Endothelial cell of umbilical vein (primary cell): Measurements from ENCODE around the gene TRIM49C.
"Not testable (repeated sequence)": the region's sequence is repeated elsewhere in the genome, so short reads cannot be mapped to it uniquely, and the experiment has no call there.

Experiments
- CTCF ChIP-seq, 2 donors: IDR thresholded peaks; 1 replicate in 1 of 2; 2 replicates in 1 of 2; pipeline ENCODE4 v1.5.1; 2011; ENCODE audit warnings: low read length in 2 of 2, mild to moderate bottlenecking in 2 of 2, moderate library complexity in 2 of 2, control low read depth in 1 of 2, inconsistent platforms in 1 of 2, low read depth in 1 of 2; ENCODE audit not compliant: insufficient read depth in 1 of 2; ENCODE audit errors: extremely low read depth in 1 of 2
- EZH2 ChIP-seq: IDR thresholded peaks from 2 replicates; pipeline ENCODE4 v1.6.1; 2012; ENCODE audit warnings: borderline replicate concordance, low read depth, mild to moderate bottlenecking, moderate library complexity, low read length, inconsistent platforms; ENCODE audit not compliant: severe bottlenecking
- POLR2A ChIP-seq: IDR thresholded peaks from 2 replicates; pipeline ENCODE4 v1.6.1; 2012; ENCODE audit warnings: low read depth, mild to moderate bottlenecking, control low read depth, low read length
- POLR2AphosphoS5 ChIP-seq: IDR thresholded peaks from 2 replicates; pipeline ENCODE4 v1.6.1; 2012; ENCODE audit warnings: low read depth, mild to moderate bottlenecking, control low read depth, low read length, moderate library complexity; ENCODE audit not compliant: insufficient read depth

GRCh38 chr11:90052311-90052710 is 21.4 kb downstream of the TRIM49C start:
- TF ChIP-seq CTCF (IDR thresholded peaks at IDR 0.05; ENCODE audit: extremely low read depth in 1 of 2, insufficient read depth in 1 of 2, low read depth in 1 of 2, low read length in 2 of 2); POLR2A; EZH2; POLR2AphosphoS5: not testable (repeated sequence)
